HUES6 (cell line): ENCODE measurements around the gene CCDC9B.

Experiments used
- H3K27ac ChIP-seq: 2 replicates; pipeline ENCODE4 v1.7.0; 2013; ENCODE audit warnings: low read depth, mild to moderate bottlenecking, low read length, inconsistent platforms
- H3K27me3 ChIP-seq: 2 replicates; pipeline ENCODE4 v1.6.1; 2013; ENCODE audit warnings: low read length; ENCODE audit not compliant: control insufficient read depth, insufficient read depth
- H3K36me3 ChIP-seq: 2 replicates; pipeline ENCODE4 v1.6.1; 2013; ENCODE audit warnings: low read length; ENCODE audit not compliant: control insufficient read depth, insufficient read depth
- H3K4me1 ChIP-seq: 2 replicates; pipeline ENCODE4 v1.6.1; 2013; ENCODE audit warnings: low read length; ENCODE audit not compliant: control insufficient read depth, insufficient read depth
- H3K4me3 ChIP-seq: 2 replicates; pipeline ENCODE4 v1.5.1; 2013; ENCODE audit warnings: low read depth, low read length
- H3K9ac ChIP-seq: one replicate; pipeline ENCODE4 v1.6.1; 2013; ENCODE audit warnings: mild to moderate bottlenecking, low read length
- H3K9me3 ChIP-seq: 2 replicates; pipeline ENCODE4 v1.6.1; 2013; ENCODE audit warnings: low read depth, low read length; ENCODE audit not compliant: control insufficient read depth, insufficient read depth

Gene CCDC9B

GRCh38 chr15:40334541-40334940, 6.2 kb downstream of the CCDC9B start:
- Histone ChIP-seq H3K36me3 (no peaks in the 10 kb centered on the region), H3K4me3 (no peak overlapping the region), H3K27ac (no peak overlapping the region), H3K9me3 (no peaks in the 10 kb centered on the region), H3K4me1 (peaks cover 23% of the 10 kb centered on the region), H3K27me3 (no peaks in the 10 kb centered on the region), H3K9ac (no peak overlapping the region)

DNA sequence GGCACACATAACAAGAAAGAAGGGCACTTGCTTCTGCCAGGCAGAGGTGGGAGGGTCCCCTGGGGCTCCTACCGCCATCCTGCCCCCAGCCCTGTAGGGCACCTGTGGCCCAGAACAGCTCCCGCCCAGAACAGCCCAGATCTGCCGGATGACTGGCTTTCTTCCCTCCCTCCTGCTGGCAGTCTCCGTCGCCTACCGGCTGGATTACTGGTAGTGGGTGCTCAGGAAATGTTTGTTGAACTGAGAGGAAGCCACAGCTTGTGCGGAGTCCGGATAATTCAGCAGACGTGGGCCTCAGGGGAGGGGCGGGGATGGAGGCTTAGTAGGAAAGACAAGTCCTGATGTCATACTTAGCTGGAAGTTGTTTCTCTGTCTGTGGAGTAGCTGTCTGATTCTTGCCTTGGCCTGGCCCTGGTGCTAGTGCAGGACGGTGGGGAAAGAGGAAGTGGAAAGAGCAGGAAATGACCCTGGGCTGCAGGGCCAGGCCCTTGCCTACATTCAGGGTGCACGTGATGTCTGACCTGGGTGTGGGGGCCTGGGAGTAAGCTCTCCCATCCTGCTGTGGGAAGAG, 6.7 kb downstream of the CCDC9B start:
- no peaks in the 10 kb centered on the region for H3K9me3 ChIP-seq
- H3K36me3 ChIP-seq = no peaks in the 10 kb centered on the region
- no peak overlapping the region for H3K27ac ChIP-seq
- no peaks in the 10 kb centered on the region for H3K27me3 ChIP-seq
- H3K4me3 ChIP-seq = no peak overlapping the region
- H3K4me1 ChIP-seq = peaks cover 22% of the 10 kb centered on the region
- no peak overlapping the region for H3K9ac ChIP-seq

DNA sequence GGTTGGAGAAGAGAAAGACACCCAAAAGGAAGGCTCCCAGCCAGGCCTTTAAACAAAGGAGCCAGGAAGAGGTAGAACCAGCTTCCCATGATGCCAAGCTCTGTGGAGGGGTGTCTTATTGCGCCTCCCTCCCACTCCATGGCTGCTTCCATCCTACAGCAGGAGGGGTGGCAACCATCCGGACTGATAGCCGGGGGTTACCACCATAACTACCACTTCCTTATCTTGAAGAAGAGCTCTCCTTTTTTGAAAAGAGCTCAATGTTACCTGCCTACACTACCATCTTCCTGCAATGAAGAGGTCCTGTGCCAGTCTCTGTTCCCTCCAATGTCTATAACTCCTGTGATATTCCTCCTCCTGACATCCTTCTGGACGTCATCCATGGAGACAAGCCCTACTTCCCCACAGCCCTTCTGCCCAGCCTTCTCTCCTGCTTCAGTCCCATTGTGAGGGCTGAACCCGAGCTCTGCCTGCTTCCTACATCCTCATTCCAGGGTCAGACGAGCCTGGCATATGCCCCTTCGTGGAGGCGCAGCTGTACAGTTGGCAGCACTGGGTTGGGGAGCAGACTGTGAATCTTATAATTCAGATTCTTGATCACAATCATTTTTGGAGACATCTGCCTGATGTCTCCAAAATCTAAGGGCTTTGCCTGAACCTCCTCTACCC, 8.5 kb downstream of the CCDC9B start:
- H3K27me3 ChIP-seq = no peaks in the 10 kb centered on the region
- peaks cover 32% of the 10 kb centered on the region for H3K4me1 ChIP-seq
- H3K9me3 ChIP-seq = no peaks in the 10 kb centered on the region
- H3K9ac ChIP-seq = no peak overlapping the region
- H3K27ac ChIP-seq = no peak overlapping the region
- H3K4me3 ChIP-seq = no peak overlapping the region
- no peaks in the 10 kb centered on the region for H3K36me3 ChIP-seq

- Histone ChIP-seq H3K4me3 (no peak overlapping the region), H3K27ac (no peak overlapping the region), H3K4me1 (peaks cover 35% of the 10 kb centered on the region), H3K9me3 (no peaks in the 10 kb centered on the region), H3K9ac (no peak overlapping the region), H3K36me3 (0 out of 2 replicates have a peak, but pooled peaks cover 4% of the 10 kb centered on the region), H3K27me3 (no peaks in the 10 kb centered on the region)
These were observed 9.1 kb downstream of the CCDC9B start for GRCh38 chr15:40331637-40332036.

GRCh38 chr15:40331026-40331425, 9.7 kb downstream of the CCDC9B start:
- H3K4me1 ChIP-seq = peaks cover 37% of the 10 kb centered on the region
- no peak overlapping the region for H3K9ac ChIP-seq
- H3K4me3 ChIP-seq = no peak overlapping the region
- H3K9me3 ChIP-seq = no peaks in the 10 kb centered on the region
- H3K36me3 ChIP-seq = 0 out of 2 replicates have a peak, but pooled peaks cover 5% of the 10 kb centered on the region
- H3K27me3 ChIP-seq = 0 out of 2 replicates have a peak, but pooled peaks cover under 1% of the 10 kb centered on the region
- H3K27ac ChIP-seq = no peak overlapping the region

DNA sequence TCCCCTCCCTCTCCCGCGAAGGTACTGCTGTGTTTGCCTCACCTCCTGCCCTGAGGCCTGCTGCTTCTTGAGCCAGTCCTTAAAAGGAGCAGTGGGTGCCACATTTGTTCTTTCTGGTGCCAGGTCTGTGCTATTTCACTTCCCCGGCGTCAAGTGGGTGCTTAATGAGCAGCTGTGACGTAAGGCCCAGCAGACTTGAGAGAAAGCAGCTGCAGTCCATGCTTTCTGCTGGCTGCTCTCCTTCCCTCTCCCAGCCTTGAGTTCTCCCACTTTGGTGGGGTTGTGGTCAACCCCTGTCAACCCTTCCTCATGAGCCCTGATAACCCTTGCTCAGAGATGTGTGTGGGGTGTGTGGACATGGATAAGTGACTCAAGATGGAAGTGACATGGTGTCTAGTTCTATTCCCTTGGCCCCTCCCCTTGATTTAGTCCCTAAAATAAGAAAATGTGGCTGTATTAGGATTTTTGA, 10.3 kb downstream of the CCDC9B start:
- Histone ChIP-seq H3K4me3 (no peak overlapping the region), H3K4me1 (peaks cover 43% of the 10 kb centered on the region), H3K27ac (no peak overlapping the region), H3K27me3 (peaks cover 6% of the 10 kb centered on the region), H3K9ac (no peak overlapping the region), H3K9me3 (no peaks in the 10 kb centered on the region), H3K36me3 (0 out of 2 replicates have a peak, but pooled peaks cover 5% of the 10 kb centered on the region)

GRCh38 chr15:40329804-40330203, 10.9 kb downstream of the CCDC9B start:
- Histone ChIP-seq H3K9ac (no peak overlapping the region), H3K27me3 (peaks cover 12% of the 10 kb centered on the region), H3K27ac (no peak overlapping the region), H3K9me3 (no peaks in the 10 kb centered on the region), H3K4me3 (no peak overlapping the region), H3K36me3 (0 out of 2 replicates have a peak, but pooled peaks cover 5% of the 10 kb centered on the region), H3K4me1 (peaks cover 49% of the 10 kb centered on the region)

DNA sequence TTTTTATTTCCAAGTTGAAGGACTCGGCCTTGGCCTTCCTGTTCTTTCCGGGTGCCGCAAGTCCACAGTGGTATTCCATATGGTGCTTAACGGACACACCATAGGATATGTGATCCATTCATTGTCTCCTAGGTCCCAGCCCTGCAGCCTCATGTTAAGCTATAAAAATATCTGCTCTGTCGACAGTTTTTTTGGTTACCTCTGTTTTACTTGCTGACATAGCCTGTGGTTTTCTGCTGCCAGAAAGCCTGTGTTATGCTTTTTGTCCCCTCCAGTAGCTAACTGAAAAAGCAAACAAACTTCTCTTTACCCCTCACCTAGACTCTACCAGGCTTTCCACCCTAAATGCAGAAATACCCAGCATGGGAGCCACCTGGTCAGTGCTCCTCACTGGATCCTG, 12.0 kb downstream of the CCDC9B start:
- Histone ChIP-seq H3K27me3 (peaks cover 14% of the 10 kb centered on the region), H3K4me3 (no peak overlapping the region), H3K9me3 (no peaks in the 10 kb centered on the region), H3K4me1 (peaks cover 41% of the 10 kb centered on the region), H3K27ac (no peak overlapping the region), H3K9ac (no peak overlapping the region), H3K36me3 (0 out of 2 replicates have a peak, but pooled peaks cover 5% of the 10 kb centered on the region)

DNA sequence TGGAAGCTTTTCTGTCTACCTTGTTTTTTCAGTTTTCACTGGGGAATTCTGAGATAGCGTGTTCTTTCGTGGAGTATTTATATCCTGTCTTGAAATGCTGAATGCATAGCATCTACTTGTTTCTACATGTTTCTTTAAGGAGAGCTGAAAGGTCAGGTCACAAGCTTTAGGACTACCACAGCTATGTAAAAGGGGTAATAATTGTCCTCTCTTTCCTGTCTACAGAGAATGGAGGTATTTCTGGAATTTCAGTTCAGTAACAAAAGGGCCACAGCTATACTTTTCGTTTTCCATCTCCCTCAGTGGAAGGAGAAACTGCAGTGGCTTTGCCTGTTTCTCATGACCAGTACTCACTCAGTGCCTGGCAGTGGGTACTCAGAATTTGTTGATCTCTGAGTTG, 12.6 kb downstream of the CCDC9B start:
- Histone ChIP-seq H3K9me3 (no peaks in the 10 kb centered on the region), H3K9ac (no peak overlapping the region), H3K4me3 (no peak overlapping the region), H3K36me3 (0 out of 2 replicates have a peak, but pooled peaks cover 5% of the 10 kb centered on the region), H3K27me3 (peaks cover 14% of the 10 kb centered on the region), H3K27ac (peak overlapping the region; percentile 43; the same call in 1 of the 2 replicates), H3K4me1 (peaks cover 39% of the 10 kb centered on the region)

DNA sequence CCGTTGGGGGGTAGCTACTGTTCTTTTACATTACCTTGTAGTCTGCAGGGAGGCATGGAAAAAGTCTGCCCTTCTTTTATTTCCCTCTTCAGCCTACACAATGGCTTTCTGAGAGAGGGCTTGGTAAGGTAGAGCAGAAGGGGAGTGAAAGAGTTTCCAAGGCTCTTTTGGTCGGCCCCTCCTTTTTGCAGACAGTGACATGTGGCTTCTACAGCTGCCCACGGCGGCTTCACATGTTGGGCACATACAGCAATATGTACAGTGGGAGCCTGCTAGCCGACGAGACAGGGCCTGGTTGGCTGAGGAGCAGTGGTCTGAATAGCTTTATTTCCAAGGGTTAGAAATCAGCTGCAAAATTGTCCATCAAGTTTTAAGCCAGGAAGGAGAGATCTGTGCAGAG, 13.3 kb downstream of the CCDC9B start:
- H3K4me1 ChIP-seq = peaks cover 45% of the 10 kb centered on the region
- no peak overlapping the region for H3K9ac ChIP-seq
- peak overlapping the region; percentile 11; the same call in 1 of the 2 replicates for H3K27ac ChIP-seq
- H3K27me3 ChIP-seq = peaks cover 20% of the 10 kb centered on the region
- peak overlapping the region; percentile 7; the same call in 1 of the 2 replicates for H3K4me3 ChIP-seq
- no peaks in the 10 kb centered on the region for H3K9me3 ChIP-seq
- 0 out of 2 replicates have a peak, but pooled peaks cover 5% of the 10 kb centered on the region for H3K36me3 ChIP-seq

DNA sequence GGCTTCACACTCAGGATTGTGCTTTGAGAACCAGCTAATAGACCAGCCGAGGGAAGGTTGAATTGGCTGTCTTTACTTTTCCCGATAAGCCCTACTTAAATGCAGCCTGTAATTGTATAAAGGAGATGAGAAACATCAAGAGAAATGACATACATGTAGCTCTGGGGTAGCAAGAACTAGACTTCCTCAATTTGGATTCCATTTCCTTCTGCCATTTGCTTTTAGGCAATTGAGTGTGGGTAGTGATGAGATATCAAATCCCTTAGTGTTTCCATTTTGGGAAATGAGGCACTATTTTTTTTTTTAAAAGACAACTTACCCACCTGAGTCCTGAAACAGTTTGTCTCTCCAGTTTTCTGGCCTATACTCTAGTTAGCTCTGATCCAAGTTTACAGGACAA, 15.0 kb downstream of the CCDC9B start:
- Histone ChIP-seq H3K9ac (no peak overlapping the region), H3K4me3 (no peak overlapping the region)

More for the DNA sequence above, 15.0 kb downstream of the CCDC9B start:
- peaks cover 32% of the 10 kb centered on the region for H3K27me3 ChIP-seq
- H3K36me3 ChIP-seq = 0 out of 2 replicates have a peak, but pooled peaks cover 5% of the 10 kb centered on the region
- H3K27ac ChIP-seq = no peak overlapping the region
- no peaks in the 10 kb centered on the region for H3K9me3 ChIP-seq
- peaks cover 51% of the 10 kb centered on the region for H3K4me1 ChIP-seq
